OCI-LY1 (cell line): Measurements from ENCODE around the gene MRPL38.

Experiments
- H2AFZ ChIP-seq: fragments of 200-600 bp; sonication (generic), shearing (Covaris generic); 2 replicates; pipeline ENCODE4 v1.6.0; 2014; ENCODE audit warnings: antibody characterized with exemption, mild to moderate bottlenecking, low read length
- H3F3A ChIP-seq: fragments of 200-600 bp; sonication (generic), shearing (Covaris generic); 2 replicates; pipeline ENCODE4 v1.6.0; 2014; ENCODE audit warnings: mild to moderate bottlenecking, antibody characterized with exemption, low read length, moderate library complexity; ENCODE audit not compliant: insufficient read depth
- H3K27ac ChIP-seq: fragments of 200-600 bp; sonication (generic); 2 replicates; pipeline ENCODE4 v1.5.1; 2014; ENCODE audit warnings: low read length, mixed run types, mild to moderate bottlenecking, low read depth; ENCODE audit not compliant: poor library complexity, severe bottlenecking
- H3K27me3 ChIP-seq: fragments of 200-600 bp; sonication (generic); 2 replicates; pipeline ENCODE4 v1.6.0; 2014; ENCODE audit warnings: antibody characterized with exemption, mild to moderate bottlenecking, low read length, moderate library complexity; ENCODE audit not compliant: insufficient read depth
- H3K36me3 ChIP-seq: fragments of 200-600 bp; sonication (generic); 2 replicates; pipeline ENCODE4 v1.6.1; 2014; ENCODE audit warnings: mild to moderate bottlenecking, antibody characterized with exemption, low read length, moderate library complexity, mixed read lengths; ENCODE audit not compliant: insufficient read depth
- H3K4me1 ChIP-seq: fragments of 200-600 bp; sonication (generic); 2 replicates; pipeline ENCODE4 v1.5.1; 2014; ENCODE audit warnings: mild to moderate bottlenecking, low read length, moderate library complexity; ENCODE audit not compliant: insufficient read depth, severe bottlenecking
- H3K4me2 ChIP-seq: fragments of 200-600 bp; sonication (generic), shearing (Covaris generic); 2 replicates; pipeline ENCODE4 v1.6.1; 2014; ENCODE audit warnings: low read length
- H3K4me3 ChIP-seq: fragments of 200-600 bp; sonication (generic); 2 replicates; pipeline ENCODE4 v1.5.1; 2014; ENCODE audit warnings: low read length, low read depth, mild to moderate bottlenecking, mixed read lengths; ENCODE audit not compliant: poor library complexity, severe bottlenecking
- H3K79me2 ChIP-seq: fragments of 200-600 bp; shearing (Covaris generic); 2 replicates; pipeline ENCODE4 v1.6.1; 2016; ENCODE audit warnings: mixed run types, low read length, mixed read lengths; ENCODE audit not compliant: insufficient read depth
- H3K9ac ChIP-seq: fragments of 200-600 bp; sonication (generic), shearing (Covaris generic); 2 replicates; pipeline ENCODE4 v1.6.1; 2014; ENCODE audit warnings: mild to moderate bottlenecking, low read length, mixed read lengths
- H3K9me2 ChIP-seq: fragments of 200-600 bp; sonication (generic), shearing (Covaris generic); 2 replicates; pipeline ENCODE4 v1.6.1; 2014; ENCODE audit warnings: low read depth, mild to moderate bottlenecking, low read length, mixed read lengths
- H3K9me3 ChIP-seq: fragments of 200-600 bp; shearing (Covaris generic); 2 replicates; pipeline ENCODE4 v1.6.1; 2014; ENCODE audit warnings: low read length, mixed read lengths
- H4K20me1 ChIP-seq: fragments of 200-600 bp; sonication (generic), shearing (Covaris generic); 2 replicates; pipeline ENCODE4 v1.6.0; 2016; ENCODE audit warnings: mild to moderate bottlenecking, low read length; ENCODE audit not compliant: insufficient read depth
- CTCF ChIP-seq: fragments of 200-600 bp; sonication (generic), shearing (Covaris generic); IDR thresholded peaks from 2 replicates; pipeline ENCODE4 v1.5.1; 2017; ENCODE audit warnings: mild to moderate bottlenecking, antibody characterized with exemption, low read length, moderate library complexity, mixed read lengths
- EZH2 ChIP-seq: fragments of 200-600 bp; sonication (generic), shearing (Covaris generic); IDR thresholded peaks from 2 replicates; pipeline ENCODE4 v1.8.0; 2017; ENCODE audit warnings: borderline replicate concordance, mixed run types, mild to moderate bottlenecking, antibody characterized with exemption, low read length, moderate library complexity, mixed read lengths

MRPL38 gene

GRCh38 chr17:75900691-75901533 lies 3.8 kb downstream of the MRPL38 start:
- Histone ChIP-seq H3K27ac (no peak overlapping the region), H3K9ac (no peak overlapping the region), H2AFZ (no peak overlapping the region), H3K4me3 (no peak overlapping the region), H3K4me1 (peaks cover 31% of the 10 kb centered on the region), H3K9me3 (no peaks in the 10 kb centered on the region), H4K20me1 (no peaks in the 10 kb centered on the region), H3K4me2 (no peak overlapping the region), H3K79me2 (peaks cover 5% of the 10 kb centered on the region; the same call in 1 of the 2 replicates), H3K36me3 (peaks cover 42% of the 10 kb centered on the region), H3K27me3 (no peaks in the 10 kb centered on the region), H3K9me2 (no peaks in the 10 kb centered on the region), H3F3A (0 out of 2 replicates have a peak, but pooled peaks cover 4% of the 10 kb centered on the region)
- no peak for TF ChIP-seq EZH2
- no peak for TF ChIP-seq CTCF

GRCh38 chr17:75899767-75900468 lies 4.8 kb downstream of the MRPL38 start:
- H3F3A ChIP-seq, result 0 out of 2 replicates have a peak, but pooled peaks cover 4% of the 10 kb centered on the region
- H3K9ac ChIP-seq, result no peak overlapping the region
- peaks cover 5% of the 10 kb centered on the region; the same call in 1 of the 2 replicates for H3K79me2 ChIP-seq
- no peak overlapping the region for H3K4me2 ChIP-seq
- no peak overlapping the region for H3K27ac ChIP-seq
- H3K27me3 ChIP-seq, result no peaks in the 10 kb centered on the region
- peaks cover 42% of the 10 kb centered on the region for H3K36me3 ChIP-seq
- no peak for TF ChIP-seq CTCF
- TF ChIP-seq EZH2, result no peak
- peaks cover 36% of the 10 kb centered on the region for H3K4me1 ChIP-seq
- H2AFZ ChIP-seq, result no peak overlapping the region
- no peaks in the 10 kb centered on the region for H3K9me2 ChIP-seq
- no peak overlapping the region for H3K4me3 ChIP-seq
- no peaks in the 10 kb centered on the region for H3K9me3 ChIP-seq
- no peaks in the 10 kb centered on the region for H4K20me1 ChIP-seq

GRCh38 chr17:75899353-75899752 lies 5.3 kb downstream of the MRPL38 start:
- Histone ChIP-seq H3K9ac (no peak overlapping the region), H3K79me2 (peaks cover 5% of the 10 kb centered on the region; the same call in 1 of the 2 replicates), H3F3A (0 out of 2 replicates have a peak, but pooled peaks cover 4% of the 10 kb centered on the region), H4K20me1 (no peaks in the 10 kb centered on the region), H3K27me3 (no peaks in the 10 kb centered on the region), H3K27ac (no peak overlapping the region), H3K9me3 (no peaks in the 10 kb centered on the region), H3K36me3 (peaks cover 42% of the 10 kb centered on the region), H3K4me1 (peaks cover 38% of the 10 kb centered on the region), H2AFZ (no peak overlapping the region), H3K9me2 (no peaks in the 10 kb centered on the region), H3K4me3 (no peak overlapping the region), H3K4me2 (no peak overlapping the region)
- TF ChIP-seq CTCF, result no peak
- no peak for TF ChIP-seq EZH2
